Lung microvascular endothelial cell (primary cell): ENCODE results near the gene RET. TPM values are rescaled to one million over a fixed set of nuclear protein-coding genes. Genes with fewer than 3 reads are reported as not detected.
A peak's percentile ranks its signal among the peaks of the same experiment; 100 is the strongest.
"Not testable (repeated sequence)": the region's sequence is repeated elsewhere in the genome, so short reads cannot be mapped to it uniquely, and the experiment has no call there.

Experiments
- DNase-seq, 2 donors: peaks; one replicate each; pipeline versions ENCODE4 v3.0.0 to v3.0.0-alpha.2; 2010; ENCODE audit warnings: low read depth in 2 of 2
- total RNA-seq: library from RNA; depleted of rRNA; stranded (reverse); fragments of >200 nt; gene quantifications from 2 replicates; pipeline ENCODE4 v1.2.1, GENCODE V29; 2014

The RET gene
- total RNA-seq, 1 donor from 2014 or later = 6.5 TPM

- peak; percentile 3 to 8 for DNase-seq
These were observed 727 bp downstream of the RET start for GRCh38 chr10:43077421-43078171.

- DNase-seq = no peak
These were observed 1.5 kb downstream of the RET start for GRCh38 chr10:43078175-43078985.

- peak; percentile 26 to 48 for DNase-seq
These were observed 2.1 kb downstream of the RET start for GRCh38 chr10:43078986-43079273.

GRCh38 chr10:43079856-43080255, 3.0 kb downstream of the RET start:
- no peak for DNase-seq

- no peak for DNase-seq
These were observed 5.2 kb downstream of the RET start for GRCh38 chr10:43082087-43082486.

- no peak for DNase-seq
These were observed 5.9 kb downstream of the RET start for GRCh38 chr10:43082746-43083145.

- DNase-seq = no peak
These were observed 6.9 kb downstream of the RET start for GRCh38 chr10:43083764-43084163.

GRCh38 chr10:43084812-43085211, 7.9 kb downstream of the RET start:
- DNase-seq = no peak

GRCh38 chr10:43086321-43086942, 9.6 kb downstream of the RET start:
- DNase-seq = no peak

- DNase-seq = no peak
These were observed 12.7 kb downstream of the RET start for GRCh38 chr10:43089519-43089918.

- no peak for DNase-seq
These were observed 13.3 kb downstream of the RET start for GRCh38 chr10:43090188-43090587.

GRCh38 chr10:43090664-43091063, 13.8 kb downstream of the RET start:
- DNase-seq = no peak

GRCh38 chr10:43091846-43092245, 15.0 kb downstream of the RET start:
- peak in 1 of 2 donors; percentile 20 for DNase-seq

- peak in 1 of 2 donors; percentile 11 for DNase-seq
These were observed 16.7 kb downstream of the RET start for GRCh38 chr10:43093423-43094076.

- no peak for DNase-seq
These were observed 17.2 kb downstream of the RET start for GRCh38 chr10:43094085-43094484.

GRCh38 chr10:43099339-43099738, 22.5 kb downstream of the RET start:
- DNase-seq = not testable (repeated sequence)

- DNase-seq = no peak
These were observed 23.1 kb downstream of the RET start for GRCh38 chr10:43099928-43100327.

- DNase-seq = no peak
These were observed 23.5 kb downstream of the RET start for GRCh38 chr10:43100366-43100765.

GRCh38 chr10:43102063-43102828, 25.4 kb downstream of the RET start:
- no peak for DNase-seq

- DNase-seq = peak; percentile 63 to 67
These were observed 28.5 kb downstream of the RET start for GRCh38 chr10:43105102-43105955.

- DNase-seq = no peak
These were observed 29.0 kb downstream of the RET start for GRCh38 chr10:43105956-43106229.
